Medulla oblongata (tissue), 1 donor: ENCODE measurements around the gene UVRAG.
"Not testable (repeated sequence)": the region's sequence is repeated elsewhere in the genome, so short reads cannot be mapped to it uniquely, and the experiment has no call there.

Experiments
- DNase-seq: peaks from one replicate; pipeline ENCODE4 v3.0.0-alpha.2; 2015; ENCODE audit errors: extremely low spot score

The UVRAG gene

DNA sequence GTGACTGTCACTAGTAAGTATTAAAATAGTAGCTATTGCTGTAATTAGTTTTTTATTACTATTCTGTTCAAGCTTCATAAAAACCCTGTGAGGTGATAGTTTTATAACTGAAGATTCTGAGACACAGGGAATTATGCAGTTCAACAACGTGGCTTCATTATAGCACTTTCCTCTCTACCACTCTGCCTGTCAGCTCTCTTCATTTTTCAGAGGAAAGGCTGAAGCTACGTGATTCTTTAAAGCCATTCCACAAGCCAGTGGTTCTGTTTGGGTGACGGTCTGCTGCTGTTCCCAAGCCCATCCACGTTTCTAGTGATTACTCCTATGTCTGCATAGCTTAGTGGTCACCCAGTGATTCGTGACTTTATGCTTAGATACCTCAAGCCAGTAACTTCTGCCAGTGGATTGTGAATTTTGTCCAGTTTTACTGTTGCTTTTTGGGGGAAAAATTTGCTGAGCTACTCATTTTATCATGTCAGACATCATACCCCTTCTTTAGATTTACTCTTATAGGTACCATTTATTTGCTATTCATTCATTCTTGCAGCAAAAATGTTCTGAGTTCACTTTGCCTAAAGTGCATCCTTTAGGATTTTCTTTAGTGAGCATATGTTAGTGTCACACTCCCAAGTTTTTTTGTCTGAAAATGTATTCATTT lies 59.8 kb downstream of the UVRAG start:
- no peak for DNase-seq

DNA sequence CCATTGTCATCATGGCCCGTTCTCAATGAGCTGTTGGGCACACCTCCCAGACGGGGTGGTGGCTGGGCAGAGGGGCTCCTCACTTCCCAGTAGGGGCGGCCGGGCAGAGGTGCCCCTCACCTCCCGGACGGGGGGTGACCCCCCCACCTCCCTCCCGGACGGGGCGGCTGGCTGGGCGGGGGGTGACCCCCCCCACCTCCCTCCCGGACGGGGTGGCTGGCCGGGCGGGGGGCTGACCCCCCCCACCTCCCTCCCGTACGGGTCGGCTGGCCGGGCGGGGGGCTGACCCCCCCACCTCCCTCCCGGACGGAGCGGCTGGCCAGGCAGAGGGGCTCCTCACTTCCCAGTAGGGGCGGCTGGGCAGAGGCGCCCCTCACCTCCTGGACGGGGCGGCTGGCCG lies 62.3 kb downstream of the UVRAG start:
- not testable (repeated sequence) for DNase-seq

DNA sequence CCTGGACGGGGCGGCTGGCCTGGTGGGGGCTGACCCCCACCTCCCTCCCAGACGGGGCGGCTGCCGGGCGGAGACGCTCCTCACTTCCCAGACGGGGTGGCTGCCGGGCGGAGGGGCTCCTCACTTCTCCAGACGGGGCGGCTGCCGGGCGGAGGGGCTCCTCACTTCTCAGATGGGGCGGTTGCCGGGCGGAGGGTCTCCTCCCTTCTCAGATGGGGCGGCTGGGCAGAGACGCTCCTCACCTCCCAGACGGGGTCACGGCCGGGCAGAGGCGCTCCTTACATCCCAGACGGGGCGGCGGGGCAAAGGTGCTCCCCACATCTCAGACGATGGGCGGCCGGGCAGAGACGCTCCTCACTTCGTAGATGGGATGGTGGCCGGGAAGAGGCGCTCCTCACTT lies 62.9 kb downstream of the UVRAG start:
- not testable (repeated sequence) for DNase-seq

DNA sequence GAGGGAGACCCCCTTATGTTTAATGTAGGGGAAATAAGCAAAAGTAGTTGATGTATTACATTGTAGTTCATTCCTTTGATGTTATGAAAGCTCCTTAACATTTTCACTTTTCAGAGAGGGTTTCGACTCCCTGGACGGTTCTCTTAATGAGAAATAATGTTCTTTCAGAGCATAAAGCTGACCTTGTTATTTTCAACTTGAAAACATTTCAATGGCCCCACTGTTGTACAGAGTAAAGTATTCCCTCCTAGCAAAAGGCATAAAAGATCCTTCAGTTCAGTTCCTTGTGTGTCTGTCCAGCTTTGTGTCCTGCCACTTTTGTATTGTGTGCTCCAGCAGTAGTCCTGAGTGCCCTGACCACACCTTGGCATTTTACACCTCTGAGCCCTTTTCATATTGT lies 63.9 kb downstream of the UVRAG start:
- DNase-seq, result peak; percentile 72

DNA sequence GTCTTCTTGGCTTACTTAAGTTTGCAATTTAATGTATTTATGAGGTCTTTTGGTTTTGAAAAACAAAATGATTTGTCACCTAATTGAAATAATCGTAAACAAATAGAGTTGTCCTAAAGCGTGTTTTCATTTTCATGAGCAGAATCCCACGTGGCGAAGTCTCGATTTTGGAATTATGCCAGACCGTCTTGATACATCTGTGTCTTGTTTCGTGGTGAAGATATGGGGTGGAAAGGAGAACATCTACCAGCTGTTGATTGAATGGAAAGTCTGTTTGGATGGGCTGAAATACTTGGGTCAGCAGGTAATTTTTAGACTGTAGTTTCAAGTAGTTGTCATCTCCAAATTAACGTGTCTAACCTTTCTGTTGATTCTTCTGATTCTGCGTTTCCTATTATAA lies 64.7 kb downstream of the UVRAG start:
- DNase-seq, result no peak

DNA sequence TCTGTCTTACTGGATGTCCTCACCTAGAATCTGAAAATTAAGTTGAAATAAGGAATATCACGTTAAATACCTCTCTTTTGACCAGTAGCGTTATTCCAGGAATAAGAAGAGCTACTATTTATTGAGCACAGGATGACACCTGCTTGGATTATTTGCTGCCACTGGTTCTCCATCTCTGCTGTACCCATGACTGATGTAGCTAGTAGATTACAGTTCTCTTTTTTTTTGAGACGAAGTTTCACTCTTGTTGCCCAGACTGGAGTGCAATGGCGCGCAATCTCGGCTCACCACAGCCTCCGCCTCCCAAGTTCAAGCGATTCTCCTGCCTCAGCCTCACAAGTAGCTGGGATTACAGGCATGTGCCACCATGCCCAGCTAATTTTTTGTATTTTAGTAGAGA lies 65.3 kb downstream of the UVRAG start:
- DNase-seq, result not testable (repeated sequence)

DNA sequence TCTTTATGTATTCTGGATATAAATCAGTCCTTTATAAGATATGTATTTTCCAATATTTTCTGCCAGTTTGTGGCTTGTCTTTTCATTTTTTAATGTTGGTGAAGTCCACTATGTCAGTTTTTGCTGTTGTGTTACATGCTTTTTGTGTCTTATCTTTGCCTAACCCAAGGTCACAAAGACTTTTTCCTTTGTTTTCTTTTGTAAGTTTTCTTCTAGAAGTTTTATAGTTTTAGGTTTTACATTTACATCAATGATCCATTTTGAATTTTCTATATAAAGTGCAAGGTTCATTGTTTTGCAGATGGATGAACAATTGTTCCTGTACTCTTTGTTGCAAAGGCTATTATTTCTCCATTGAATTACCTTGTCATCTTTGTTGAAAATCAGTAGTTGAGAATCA lies 69.3 kb downstream of the UVRAG start:
- no peak for DNase-seq

DNA sequence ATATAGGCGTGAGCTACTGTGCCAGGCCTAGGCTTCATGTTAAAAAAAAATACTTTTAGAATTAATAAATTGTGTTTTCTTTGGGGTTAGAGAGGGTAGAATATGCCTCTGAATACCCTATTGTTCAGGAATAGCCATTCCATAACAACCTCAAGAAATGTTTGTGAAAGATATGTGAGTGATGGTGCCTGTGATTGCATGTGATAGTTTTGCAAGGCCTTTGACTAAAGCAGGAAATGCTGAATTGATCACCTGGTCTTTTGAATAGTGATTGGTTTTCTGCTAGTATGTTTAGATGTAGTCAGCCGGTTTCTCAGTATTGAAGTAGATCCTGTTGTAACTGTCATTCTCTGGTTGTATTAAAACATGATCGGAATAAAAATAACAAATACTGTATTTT lies 73.4 kb downstream of the UVRAG start:
- DNase-seq, result no peak

DNA sequence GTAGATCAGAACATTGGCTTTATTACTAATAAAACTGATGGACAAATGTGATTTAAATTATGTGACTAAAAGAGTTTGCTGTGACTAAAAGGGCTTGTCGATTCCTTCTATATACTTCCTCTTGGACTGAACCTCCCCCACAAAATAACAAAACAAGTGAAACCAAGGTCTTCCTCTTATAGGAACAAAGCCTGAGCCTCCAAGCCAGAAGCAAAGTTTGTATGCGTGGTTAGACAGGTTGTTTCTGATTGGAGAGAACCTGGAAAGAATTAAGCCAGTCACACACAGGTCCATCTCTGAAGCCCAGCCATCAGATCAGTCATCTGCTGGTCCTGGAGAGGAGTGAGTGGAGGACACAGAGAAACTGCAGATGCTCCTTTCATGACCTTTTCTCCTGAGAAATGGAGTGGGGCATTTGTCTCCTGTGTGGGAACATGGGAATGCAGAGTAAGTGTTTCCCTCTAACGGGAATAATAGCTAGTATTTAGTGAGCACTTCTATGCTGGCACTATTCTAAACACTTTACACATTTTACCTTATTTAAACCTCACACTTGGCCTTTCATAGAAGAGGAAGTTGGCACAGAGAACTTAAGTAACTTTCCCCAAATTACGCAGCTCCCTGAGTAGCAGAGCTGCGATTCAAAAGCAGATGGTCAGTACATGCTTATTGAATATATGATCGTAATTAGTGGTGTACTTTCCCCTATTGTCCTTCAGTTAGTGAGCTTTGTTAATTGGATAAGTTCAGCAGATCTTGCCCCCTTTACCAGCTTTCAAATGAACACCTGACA lies 77.1 kb downstream of the UVRAG start:
- DNase-seq, result peak; percentile 75

DNA sequence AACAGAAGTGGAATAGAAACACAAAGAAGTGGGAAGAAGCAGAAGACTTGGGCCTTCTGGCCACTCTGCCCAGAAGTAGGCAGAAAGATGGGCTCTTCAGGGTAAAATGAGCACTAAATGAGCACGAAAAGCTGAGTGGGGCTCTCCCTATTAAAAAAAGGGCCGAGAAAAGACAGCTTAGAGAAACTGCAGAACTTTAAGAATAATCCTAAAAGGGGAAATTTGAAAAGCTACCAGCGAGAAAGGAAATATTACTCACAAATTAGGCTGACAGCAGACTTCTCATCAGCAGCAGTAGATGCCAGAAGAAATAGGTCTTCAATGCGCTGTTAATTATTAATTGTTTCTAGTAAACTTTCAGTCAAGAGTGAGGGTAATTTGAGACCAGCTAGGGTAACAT lies 78.2 kb downstream of the UVRAG start:
- DNase-seq, result no peak

DNA sequence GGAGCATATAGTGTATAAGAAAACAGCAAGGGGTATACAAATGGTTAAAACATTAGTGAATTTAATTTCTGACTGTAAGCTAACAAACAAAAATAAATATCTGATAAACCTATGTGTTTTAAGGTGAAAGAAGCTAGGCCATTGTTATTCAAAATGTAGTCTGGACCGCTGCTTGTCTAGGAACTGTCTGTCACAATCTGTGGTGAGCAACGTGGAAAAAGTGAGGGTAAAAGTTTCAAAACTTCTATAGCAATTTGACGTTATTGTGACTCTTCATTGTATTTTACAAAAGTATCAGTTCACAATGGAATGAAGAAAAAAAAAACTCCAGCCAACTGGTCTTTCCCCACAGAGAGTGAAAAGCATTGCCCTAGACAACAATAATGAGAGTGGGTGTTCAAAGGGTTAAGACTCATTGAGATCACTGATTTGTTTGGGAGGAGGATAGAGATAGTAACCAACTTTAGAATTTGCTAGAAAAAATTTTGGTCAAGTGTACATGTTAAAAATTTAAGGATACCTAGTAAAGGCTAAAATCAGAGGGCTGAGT lies 79.1 kb downstream of the UVRAG start:
- no peak for DNase-seq

DNA sequence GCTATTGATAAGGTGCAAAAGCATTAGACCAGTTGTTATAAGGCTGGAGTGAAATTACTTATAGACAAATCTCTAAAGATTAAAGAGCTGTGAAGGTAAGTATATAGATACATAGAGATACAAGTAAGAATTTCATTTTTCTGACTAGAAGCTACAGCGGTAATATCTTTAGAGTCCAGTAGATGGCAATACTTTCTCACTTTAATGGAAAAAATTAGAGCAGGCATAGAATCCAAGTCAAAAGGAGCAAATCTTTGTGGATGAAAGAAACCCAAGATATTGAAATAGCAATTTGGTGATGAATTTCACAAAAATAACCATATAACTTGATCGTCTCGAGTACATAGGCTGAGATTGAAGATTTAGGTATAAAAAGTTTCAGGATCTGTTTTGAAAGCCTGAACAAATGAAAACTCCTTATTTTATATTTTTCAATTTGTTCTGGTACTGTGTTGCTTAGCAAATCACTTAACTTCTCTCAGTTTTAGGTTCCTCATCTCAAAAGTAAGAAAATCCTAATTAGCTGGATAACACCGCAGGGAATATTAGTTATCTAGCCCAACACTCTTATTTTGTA lies 81.9 kb downstream of the UVRAG start:
- DNase-seq, result peak; percentile 74

DNA sequence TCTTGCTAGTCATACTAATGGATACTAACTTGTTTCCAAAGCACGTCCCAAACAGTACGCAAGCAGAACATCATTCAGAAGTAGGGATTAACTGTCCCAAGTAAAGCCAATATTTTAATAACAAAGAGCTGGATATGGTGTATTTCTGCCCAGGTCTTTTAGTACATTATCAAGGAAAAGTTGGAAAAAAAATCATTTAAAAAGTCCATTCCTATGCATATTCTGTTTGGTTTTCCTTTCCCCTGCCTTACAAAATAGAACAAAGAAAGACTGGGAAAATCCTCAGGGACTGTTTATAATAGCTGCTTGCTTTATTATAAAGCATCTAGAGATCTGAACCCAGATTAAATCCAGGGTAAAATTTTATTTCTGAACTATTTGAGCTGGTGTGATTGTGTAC lies 83.9 kb downstream of the UVRAG start:
- no peak for DNase-seq

DNA sequence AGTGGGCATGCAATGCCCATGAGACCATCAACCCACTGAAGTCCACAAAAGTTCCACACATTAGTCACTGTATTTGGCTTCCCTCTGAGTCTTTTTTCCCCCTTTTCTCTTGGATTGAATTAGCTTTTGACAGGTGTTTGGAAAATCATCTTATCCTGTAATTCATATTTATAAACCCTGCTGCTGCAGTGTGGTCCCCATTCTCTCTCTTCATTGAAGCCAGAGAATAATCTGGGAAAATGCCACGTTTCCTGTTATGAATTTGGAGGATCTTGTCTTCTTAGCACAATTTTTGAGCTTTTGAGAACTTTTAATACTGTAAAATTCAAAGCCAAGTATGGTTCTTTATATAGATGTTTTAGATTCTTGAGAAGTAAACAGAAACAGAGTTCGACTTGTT lies 84.8 kb downstream of the UVRAG start:
- no peak for DNase-seq

DNA sequence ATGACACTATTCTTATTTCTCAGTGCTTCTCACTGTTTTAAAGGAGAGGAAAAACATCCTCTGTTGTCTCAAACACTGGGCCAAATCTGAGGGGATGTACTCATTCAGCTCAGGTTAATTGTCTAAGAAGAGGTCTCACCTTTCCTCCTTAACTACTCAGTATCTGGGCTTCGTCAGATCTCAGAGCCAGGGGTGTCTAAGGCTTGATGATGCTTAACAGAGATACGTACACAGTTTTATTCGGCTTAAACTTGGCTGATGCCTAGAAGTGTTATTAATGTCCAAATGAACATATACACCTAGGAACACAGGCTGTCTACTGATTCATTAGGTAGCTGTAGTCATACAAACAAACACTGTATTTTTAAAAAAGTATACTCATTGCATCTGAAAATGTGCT lies 85.8 kb downstream of the UVRAG start:
- no peak for DNase-seq

DNA sequence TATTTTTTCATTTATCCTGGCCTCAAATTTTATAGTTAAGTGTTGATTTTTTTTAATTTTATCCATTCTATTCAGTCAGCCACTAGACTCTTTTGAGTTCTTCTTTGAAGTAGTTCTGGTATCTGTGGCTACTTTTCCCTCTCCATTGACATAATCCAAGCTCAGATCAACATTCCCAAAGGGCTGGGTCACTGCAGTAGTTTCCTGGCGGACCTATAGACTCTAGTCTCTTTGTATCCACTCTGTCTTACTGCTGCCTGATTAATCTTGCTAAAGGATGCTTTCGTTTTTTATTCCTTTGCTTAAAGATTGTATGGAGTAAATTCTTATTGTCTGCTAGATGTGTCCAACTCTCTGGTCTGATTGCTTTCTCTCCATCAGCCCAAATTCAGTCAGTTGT lies 87.6 kb downstream of the UVRAG start:
- no peak for DNase-seq

DNA sequence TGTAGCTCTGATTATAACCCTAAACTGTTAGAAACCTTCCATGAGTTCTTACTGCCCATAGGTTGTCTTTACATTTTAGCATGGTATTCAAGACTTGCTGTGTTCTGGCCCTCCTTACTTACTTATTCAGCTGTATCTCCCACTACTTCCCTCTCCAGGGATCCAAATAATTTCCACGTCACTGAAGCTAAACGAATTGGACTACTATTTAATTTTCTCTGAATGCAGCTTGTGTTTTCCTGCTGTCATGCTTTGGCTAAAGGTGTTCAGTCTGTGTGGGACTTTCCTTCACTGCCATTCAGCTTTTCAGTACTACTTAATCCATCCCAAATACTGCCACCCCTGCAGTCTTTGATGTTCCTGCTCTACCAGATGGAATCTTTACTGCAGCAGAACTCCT lies 88.3 kb downstream of the UVRAG start:
- peak; percentile 38 for DNase-seq

DNA sequence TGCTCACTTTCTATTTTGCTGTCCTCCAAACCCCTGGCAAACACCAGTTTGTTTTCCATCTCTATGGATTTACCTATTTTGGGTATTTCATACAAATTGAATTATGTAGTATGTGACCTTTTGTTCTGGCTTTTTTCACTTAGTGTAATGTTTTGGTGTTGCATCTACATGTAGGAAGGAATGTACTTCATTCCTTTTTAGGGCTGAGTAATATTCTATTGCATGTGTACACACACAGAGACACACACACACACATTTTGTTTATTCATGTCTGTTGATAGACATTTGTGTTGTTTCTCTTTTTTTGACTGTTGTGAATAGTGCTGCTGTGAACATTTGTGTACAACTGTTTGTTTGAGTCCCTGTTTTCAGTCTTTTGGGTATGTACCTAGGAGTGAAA lies 90.4 kb downstream of the UVRAG start:
- no peak for DNase-seq

DNA sequence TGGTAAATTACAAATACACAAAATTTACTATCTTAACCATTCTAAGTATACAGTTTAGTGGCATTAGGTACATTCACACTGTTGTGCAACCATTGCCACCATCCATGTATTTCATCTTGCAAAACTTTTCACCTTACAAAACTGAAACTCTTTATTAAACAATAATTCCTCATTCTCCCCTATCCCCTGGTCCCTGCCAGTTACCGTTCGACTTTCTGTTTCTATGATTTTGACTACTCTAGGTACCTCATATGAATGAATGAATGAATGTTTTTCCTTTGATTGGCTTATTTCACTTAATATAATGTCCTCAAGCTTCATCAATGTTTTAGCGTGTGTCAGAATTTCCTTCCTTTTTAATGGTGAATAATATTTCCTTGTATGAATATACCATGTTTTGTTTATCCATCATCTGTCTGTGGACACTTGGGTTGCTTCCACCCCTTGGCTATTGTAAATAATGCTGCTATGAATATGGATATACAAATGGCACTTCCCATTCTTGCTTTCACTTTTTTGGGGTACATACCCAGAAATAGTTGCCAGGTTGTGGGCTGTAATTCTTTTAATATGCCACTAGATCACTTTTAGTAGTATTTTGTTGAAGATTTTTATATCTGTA lies 93.0 kb downstream of the UVRAG start:
- DNase-seq, result no peak

DNA sequence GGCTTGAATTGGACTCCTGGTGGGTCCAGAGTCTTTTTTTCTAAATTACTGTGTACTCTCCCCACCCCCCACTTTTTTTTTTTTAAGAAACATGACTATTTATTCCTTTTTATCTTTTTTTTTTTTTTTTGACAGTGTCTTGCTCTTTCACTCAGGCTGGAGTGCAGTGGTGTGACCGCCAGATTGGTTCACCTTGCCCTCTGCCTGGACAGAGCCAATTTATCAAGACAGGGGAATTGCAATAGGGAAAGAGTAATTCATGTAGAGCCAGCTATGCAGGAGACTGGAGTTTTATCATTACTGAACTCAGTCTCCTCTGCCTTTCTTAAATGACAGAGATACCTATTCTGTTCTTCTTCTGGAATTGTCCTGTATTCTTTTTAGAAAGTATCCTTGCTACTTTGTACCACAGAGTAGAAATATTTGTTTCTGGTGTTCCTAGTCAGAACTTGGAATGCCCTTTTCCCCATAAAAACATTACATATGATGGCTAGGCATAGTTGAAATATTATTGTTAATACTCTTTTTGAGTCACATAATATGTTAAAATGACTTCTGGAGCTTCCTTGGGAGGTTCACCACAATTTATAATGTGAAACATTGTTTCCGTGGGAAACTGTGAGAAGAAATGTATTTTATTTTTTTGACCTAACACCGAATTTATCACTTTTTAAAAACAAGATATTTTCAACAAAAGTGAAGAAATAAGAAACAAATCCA lies 95.6 kb downstream of the UVRAG start:
- no peak for DNase-seq

DNA sequence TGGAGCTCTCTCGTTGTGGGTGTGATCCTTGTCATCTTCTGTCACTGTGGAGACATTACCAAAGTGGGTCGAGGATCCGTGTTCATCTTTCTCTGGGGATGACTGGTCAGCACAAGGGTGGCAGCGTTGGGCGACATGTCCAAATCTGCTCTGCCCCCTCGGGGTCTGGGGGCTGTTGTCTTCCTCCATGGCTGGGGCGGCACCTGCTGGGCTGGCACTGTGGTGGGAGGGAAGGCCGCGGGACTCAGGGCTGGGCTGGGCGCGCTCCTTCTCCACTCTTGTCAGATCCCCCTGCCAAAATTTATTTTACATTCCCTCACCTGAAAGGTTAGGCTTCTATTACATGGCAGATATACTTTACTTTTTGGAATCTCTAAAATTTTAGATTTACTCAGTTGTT lies 96.4 kb downstream of the UVRAG start:
- no peak for DNase-seq

DNA sequence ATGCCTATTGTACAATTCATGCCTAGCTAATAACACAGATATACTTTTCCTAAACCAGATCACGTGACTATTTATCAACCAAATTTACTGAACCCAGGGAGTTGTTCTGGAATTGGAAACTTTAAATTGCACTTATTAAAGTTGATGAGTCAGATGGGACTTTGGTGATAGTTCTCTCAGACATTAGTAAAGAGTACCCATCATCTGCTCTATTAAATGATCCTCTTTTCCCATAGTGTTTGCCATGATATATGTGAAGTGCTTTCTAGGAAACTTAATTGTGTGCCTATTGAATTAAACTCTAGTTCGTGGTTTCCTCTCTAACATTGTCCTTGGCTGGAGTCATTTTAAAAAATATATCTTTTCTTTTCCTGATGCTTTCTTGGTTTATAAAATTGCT lies 99.0 kb downstream of the UVRAG start:
- no peak for DNase-seq
